Stimulated activated CD4-positive, alpha-beta T cell treated with anti-CD3 and anti-CD28 coated beads, Interleukin-1b, Interleukin-23, amount 100 ng/mL, for 4 hours (primary cell): ENCODE measurements around the gene KRT85.
"Not testable (repeated sequence)": the region's sequence is repeated elsewhere in the genome, so short reads cannot be mapped to it uniquely, and the experiment has no call there.

Source experiments
- DNase-seq, 2 donors: peaks; one replicate each; pipeline ENCODE4 v3.0.0-alpha.2; 2020; ENCODE audit warnings: low read depth in 2 of 2

KRT85 gene

GRCh38 chr12:52349196-52349595 is 18.1 kb downstream of the KRT85 start:
- no peak for DNase-seq

GRCh38 chr12:52347551-52348510 is 19.4 kb downstream of the KRT85 start:
- no peak for DNase-seq

GRCh38 chr12:52347016-52347415 is 20.3 kb downstream of the KRT85 start:
- no peak for DNase-seq

GRCh38 chr12:52346593-52346992 is 20.7 kb downstream of the KRT85 start:
- no peak for DNase-seq

GRCh38 chr12:52345041-52345440 is 22.2 kb downstream of the KRT85 start:
- DNase-seq, result not testable (repeated sequence)

GRCh38 chr12:52344111-52344510 is 23.2 kb downstream of the KRT85 start:
- DNase-seq, result no peak

- DNase-seq, result no peak
Observed at GRCh38 chr12:52343550-52343949, 23.7 kb downstream of the KRT85 start.

GRCh38 chr12:52342781-52343490 is 24.3 kb downstream of the KRT85 start:
- DNase-seq, result no peak

GRCh38 chr12:52341066-52341580 is 26.2 kb downstream of the KRT85 start:
- no peak for DNase-seq

GRCh38 chr12:52338241-52338960 is 28.9 kb downstream of the KRT85 start:
- no peak for DNase-seq

GRCh38 chr12:52337054-52337453 is 30.2 kb downstream of the KRT85 start:
- no peak for DNase-seq

- DNase-seq, result no peak
Observed at GRCh38 chr12:52336641-52337040, 30.6 kb downstream of the KRT85 start.

- no peak for DNase-seq
Observed at GRCh38 chr12:52335598-52336262, 31.6 kb downstream of the KRT85 start.

GRCh38 chr12:52334185-52334584 is 33.1 kb downstream of the KRT85 start:
- DNase-seq, result no peak

GRCh38 chr12:52333321-52333720 is 34.0 kb downstream of the KRT85 start:
- no peak for DNase-seq

GRCh38 chr12:52332381-52332780 is 34.9 kb downstream of the KRT85 start:
- no peak for DNase-seq

GRCh38 chr12:52331833-52332232 is 35.4 kb downstream of the KRT85 start:
- DNase-seq, result no peak

GRCh38 chr12:52331039-52331438 is 36.2 kb downstream of the KRT85 start:
- DNase-seq, result no peak

- DNase-seq, result no peak
Observed at GRCh38 chr12:52327830-52328500, 39.3 kb downstream of the KRT85 start.

- peak; percentile 55 to 66 for DNase-seq
Observed at GRCh38 chr12:52327052-52327829, 40.0 kb downstream of the KRT85 start.
